ENCODE measurements around the gene PLEKHA8.

Gene PLEKHA8

GRCh38 chr7:30160329-30160728, 132.1 kb downstream of the PLEKHA8 start:
- no peak for TF ChIP-seq CTCF (IDR thresholded peaks at IDR 0.05; ENCODE audit: insufficient read depth, low read depth, low read length, missing control alignments)
- no peak for DNase-seq (ENCODE audit: low read depth)
- no peak overlapping the region for H3K4me3 ChIP-seq (ENCODE audit: low read length)

- no peak for TF ChIP-seq CTCF (IDR thresholded peaks at IDR 0.05; ENCODE audit: insufficient read depth, low read depth, low read length, missing control alignments)
- no peak overlapping the region for H3K4me3 ChIP-seq (ENCODE audit: low read length)
- no peak for DNase-seq (ENCODE audit: low read depth)
Observed at GRCh38 chr7:30162133-30162532, 133.9 kb downstream of the PLEKHA8 start.

GRCh38 chr7:30162622-30163124, 134.5 kb downstream of the PLEKHA8 start:
- peak; percentile 86 for DNase-seq (ENCODE audit: low read depth)
- TF ChIP-seq CTCF (IDR thresholded peaks at IDR 0.05; ENCODE audit: insufficient read depth, low read depth, low read length, missing control alignments): no peak
- H3K4me3 ChIP-seq (ENCODE audit: low read length): peak overlapping the region; percentile 11

GRCh38 chr7:30163231-30163894, 135.2 kb downstream of the PLEKHA8 start:
- peak; percentile 94 for DNase-seq (ENCODE audit: low read depth)
- no peak overlapping the region for H3K4me3 ChIP-seq (ENCODE audit: low read length)
- TF ChIP-seq CTCF (IDR thresholded peaks at IDR 0.05; ENCODE audit: insufficient read depth, low read depth, low read length, missing control alignments): no peak

GRCh38 chr7:30164567-30164966, 136.4 kb downstream of the PLEKHA8 start:
- TF ChIP-seq CTCF (IDR thresholded peaks at IDR 0.05; ENCODE audit: insufficient read depth, low read depth, low read length, missing control alignments): peak; percentile 65
- no peak overlapping the region for H3K4me3 ChIP-seq (ENCODE audit: low read length)
- peak; percentile 82 for DNase-seq (ENCODE audit: low read depth)

- TF ChIP-seq CTCF (IDR thresholded peaks at IDR 0.05; ENCODE audit: insufficient read depth, low read depth, low read length, missing control alignments): no peak
- peak; percentile 79 for DNase-seq (ENCODE audit: low read depth)
- H3K4me3 ChIP-seq (ENCODE audit: low read length): no peak overlapping the region
Observed at GRCh38 chr7:30165590-30165989, 137.4 kb downstream of the PLEKHA8 start.

Data from epithelial cell of esophagus (primary cell).